KOPT-K1 (cell line): ENCODE results near the gene ENHO.

Experiments
- H3K27ac ChIP-seq: fragments of 200-600 bp; sonication (generic); 2 replicates; pipeline ENCODE4 v1.5.1; 2016; ENCODE audit warnings: antibody characterized with exemption, mild to moderate bottlenecking, low read depth, low read length; ENCODE audit not compliant: poor library complexity, severe bottlenecking
- H3K36me3 ChIP-seq: fragments of 200-600 bp; sonication (generic); 2 replicates; pipeline ENCODE4 v1.5.1; 2017; ENCODE audit warnings: antibody characterized with exemption, mild to moderate bottlenecking, low read length, moderate library complexity; ENCODE audit not compliant: insufficient read depth
- H3K9me3 ChIP-seq: fragments of 200-600 bp; sonication (generic); 2 replicates; pipeline ENCODE4 v1.5.1; 2017; ENCODE audit warnings: antibody characterized with exemption, low read length, mild to moderate bottlenecking; ENCODE audit not compliant: insufficient read depth, poor library complexity, severe bottlenecking

Gene ENHO

GRCh38 chr9:34559624-34560455 is 37.0 kb upstream of the ENHO start:
- Histone ChIP-seq H3K36me3 (no peaks in the 10 kb centered on the region), H3K27ac (no peak overlapping the region), H3K9me3 (peaks cover 4% of the 10 kb centered on the region)

GRCh38 chr9:34558919-34559623 is 36.3 kb upstream of the ENHO start:
- Histone ChIP-seq H3K9me3 (peaks cover 4% of the 10 kb centered on the region), H3K36me3 (no peaks in the 10 kb centered on the region), H3K27ac (no peak overlapping the region)

GRCh38 chr9:34558364-34558763 is 35.6 kb upstream of the ENHO start:
- Histone ChIP-seq H3K27ac (no peak overlapping the region), H3K9me3 (peaks cover 4% of the 10 kb centered on the region), H3K36me3 (no peaks in the 10 kb centered on the region)

DNA sequence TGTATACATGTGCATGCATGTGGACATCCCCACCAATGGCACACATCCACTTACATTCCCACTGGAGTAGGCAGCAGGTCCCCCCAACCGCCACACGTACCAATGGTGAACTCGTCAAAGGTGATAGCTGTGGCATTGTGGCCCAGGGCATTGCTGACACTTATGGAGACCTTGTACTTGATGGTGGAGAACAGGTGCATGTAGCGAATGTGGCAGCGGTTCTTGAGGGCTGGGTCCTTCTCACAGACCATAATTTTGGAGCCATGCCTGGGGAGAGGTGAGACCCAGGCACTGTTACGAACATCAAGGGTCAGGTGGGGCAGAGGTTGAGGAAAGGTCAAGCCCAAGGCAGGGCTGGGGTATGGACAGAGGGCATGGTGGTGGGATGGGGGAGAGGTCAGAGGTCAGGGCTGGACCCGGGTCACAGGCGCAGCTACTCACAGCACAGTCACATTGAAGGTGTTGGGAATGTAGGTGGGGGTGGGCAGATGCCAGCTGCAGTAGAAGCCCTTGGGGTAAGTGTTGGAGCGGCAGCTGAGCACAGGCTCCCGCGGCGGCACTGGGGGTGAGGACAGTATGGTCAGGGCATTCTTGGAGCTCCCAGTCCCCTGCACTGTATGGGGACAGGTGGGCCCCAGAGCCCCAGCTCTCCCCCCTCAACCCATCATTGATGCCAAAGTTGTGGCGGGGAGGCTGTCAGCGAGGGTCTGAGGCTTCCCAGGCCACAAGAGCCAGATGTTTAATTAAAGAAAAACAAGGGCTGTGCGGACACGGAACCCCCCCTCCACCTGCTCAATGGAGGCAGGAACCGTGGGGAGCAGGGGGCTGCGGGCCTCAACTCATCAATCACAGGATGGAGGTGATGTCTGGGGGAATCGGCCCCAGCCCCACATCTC is 34.9 kb upstream of the ENHO start:
- Histone ChIP-seq H3K9me3 (peaks cover 4% of the 10 kb centered on the region), H3K36me3 (no peaks in the 10 kb centered on the region), H3K27ac (no peak overlapping the region)

DNA sequence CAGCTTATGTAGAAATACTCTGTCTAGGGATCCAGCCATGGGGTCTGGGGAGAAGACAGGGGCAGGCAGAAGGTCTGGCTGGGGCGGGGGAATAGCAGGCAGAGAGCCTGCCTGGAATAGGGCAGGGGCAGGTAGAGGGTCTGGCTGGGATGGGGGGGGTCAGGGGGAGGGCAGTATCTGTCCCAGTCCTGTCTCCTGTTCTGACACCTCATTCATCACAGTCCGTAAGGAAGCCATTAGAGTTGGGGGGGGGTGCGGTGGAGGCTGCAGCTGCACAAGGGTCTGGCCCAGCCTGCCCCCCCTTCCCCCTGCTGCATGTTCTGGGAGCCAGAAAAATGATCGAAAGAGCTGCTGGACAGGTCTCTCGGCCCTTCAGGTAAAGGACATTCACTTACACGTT is 34.2 kb upstream of the ENHO start:
- peaks cover 1% of the 10 kb centered on the region for H3K9me3 ChIP-seq
- H3K27ac ChIP-seq = no peak overlapping the region
- H3K36me3 ChIP-seq = no peaks in the 10 kb centered on the region

GRCh38 chr9:34555936-34556525 is 33.2 kb upstream of the ENHO start:
- Histone ChIP-seq H3K36me3 (no peaks in the 10 kb centered on the region), H3K27ac (no peak overlapping the region), H3K9me3 (no peaks in the 10 kb centered on the region)

- Histone ChIP-seq H3K36me3 (no peaks in the 10 kb centered on the region), H3K27ac (no peak overlapping the region), H3K9me3 (no peaks in the 10 kb centered on the region)
These were observed 32.7 kb upstream of the ENHO start for GRCh38 chr9:34555500-34555899.

DNA sequence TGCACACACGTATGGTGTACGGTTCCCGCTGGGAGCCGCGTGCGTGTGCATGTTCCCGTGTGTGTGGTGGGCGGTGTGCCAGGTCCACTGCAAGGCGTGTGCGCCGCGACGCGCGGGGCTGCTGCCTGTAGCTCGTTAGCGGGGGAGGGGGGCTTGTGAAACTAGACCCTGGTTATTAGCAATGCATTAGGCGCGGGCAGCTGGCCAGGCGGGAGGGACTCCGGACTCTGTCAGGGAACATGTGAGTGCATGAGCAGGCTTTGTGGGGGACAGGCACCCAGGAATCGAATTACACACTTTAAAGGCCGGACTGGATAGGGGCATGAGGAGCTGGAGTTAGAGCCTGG is 32.2 kb upstream of the ENHO start:
- H3K9me3 ChIP-seq = no peaks in the 10 kb centered on the region
- no peak overlapping the region for H3K27ac ChIP-seq
- no peaks in the 10 kb centered on the region for H3K36me3 ChIP-seq

DNA sequence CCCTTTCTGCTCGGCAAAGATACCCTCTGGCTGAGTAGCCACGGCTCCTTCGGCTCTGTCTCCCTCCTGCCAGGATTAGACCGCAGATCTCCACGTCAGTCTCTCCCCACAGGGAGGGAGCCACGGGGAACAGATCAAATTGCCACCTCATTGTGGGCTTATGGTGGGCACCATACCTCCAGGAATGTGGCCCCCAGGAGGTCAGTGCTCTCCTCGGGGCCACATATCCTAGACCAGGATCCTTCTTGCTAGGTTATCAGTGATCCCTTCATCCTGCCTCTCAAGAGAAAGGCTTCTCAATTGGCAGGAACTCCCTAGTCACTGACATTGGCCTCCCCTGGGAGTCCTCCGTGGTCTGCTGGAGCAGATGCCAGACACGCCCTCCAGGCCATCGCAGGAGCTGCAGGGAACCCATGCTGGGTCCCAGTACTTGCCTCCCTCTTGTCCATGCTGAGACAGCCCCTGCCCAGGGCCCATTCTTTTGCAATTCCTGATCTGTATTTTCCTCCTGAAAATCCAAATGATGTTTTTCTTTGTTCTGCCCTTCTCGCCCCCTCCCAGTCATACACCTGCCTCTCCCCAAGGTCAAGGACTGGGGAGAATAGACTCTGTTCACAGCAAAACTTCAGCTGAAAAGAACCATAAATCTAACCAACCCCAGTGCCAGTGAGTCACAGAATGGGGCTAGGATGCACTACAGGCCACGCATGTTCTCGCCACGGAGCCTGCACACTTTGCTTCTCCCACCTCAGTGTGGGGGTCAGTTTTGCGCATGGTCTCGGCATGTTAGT is 31.6 kb upstream of the ENHO start:
- H3K9me3 ChIP-seq = no peaks in the 10 kb centered on the region
- no peak overlapping the region for H3K27ac ChIP-seq
- H3K36me3 ChIP-seq = no peaks in the 10 kb centered on the region

GRCh38 chr9:34553511-34554021 is 30.8 kb upstream of the ENHO start:
- no peaks in the 10 kb centered on the region for H3K9me3 ChIP-seq
- H3K36me3 ChIP-seq = no peaks in the 10 kb centered on the region
- H3K27ac ChIP-seq = no peak overlapping the region

DNA sequence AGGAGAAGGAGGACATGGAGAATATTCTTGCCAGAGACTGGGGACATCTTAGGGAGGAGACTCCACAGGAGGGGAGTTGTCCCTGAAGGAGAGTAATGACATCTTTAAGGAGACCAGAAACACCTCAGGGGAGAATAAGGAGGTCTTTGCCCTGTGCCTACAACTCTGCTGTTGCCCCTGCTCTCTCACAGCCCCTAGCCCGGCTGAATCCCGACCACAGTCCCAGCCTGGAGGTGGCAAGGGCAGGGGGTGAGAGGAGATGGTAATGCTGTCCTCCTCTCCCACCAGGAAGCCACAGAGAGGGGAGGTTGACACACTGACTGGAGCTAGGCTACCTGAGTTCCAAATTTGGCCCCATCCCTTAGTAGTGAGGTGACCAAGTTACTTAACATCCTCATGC is 30.2 kb upstream of the ENHO start:
- Histone ChIP-seq H3K9me3 (no peaks in the 10 kb centered on the region), H3K27ac (no peak overlapping the region), H3K36me3 (no peaks in the 10 kb centered on the region)

GRCh38 chr9:34552606-34552981 is 29.8 kb upstream of the ENHO start:
- H3K27ac ChIP-seq = no peak overlapping the region
- no peaks in the 10 kb centered on the region for H3K36me3 ChIP-seq
- no peaks in the 10 kb centered on the region for H3K9me3 ChIP-seq

DNA sequence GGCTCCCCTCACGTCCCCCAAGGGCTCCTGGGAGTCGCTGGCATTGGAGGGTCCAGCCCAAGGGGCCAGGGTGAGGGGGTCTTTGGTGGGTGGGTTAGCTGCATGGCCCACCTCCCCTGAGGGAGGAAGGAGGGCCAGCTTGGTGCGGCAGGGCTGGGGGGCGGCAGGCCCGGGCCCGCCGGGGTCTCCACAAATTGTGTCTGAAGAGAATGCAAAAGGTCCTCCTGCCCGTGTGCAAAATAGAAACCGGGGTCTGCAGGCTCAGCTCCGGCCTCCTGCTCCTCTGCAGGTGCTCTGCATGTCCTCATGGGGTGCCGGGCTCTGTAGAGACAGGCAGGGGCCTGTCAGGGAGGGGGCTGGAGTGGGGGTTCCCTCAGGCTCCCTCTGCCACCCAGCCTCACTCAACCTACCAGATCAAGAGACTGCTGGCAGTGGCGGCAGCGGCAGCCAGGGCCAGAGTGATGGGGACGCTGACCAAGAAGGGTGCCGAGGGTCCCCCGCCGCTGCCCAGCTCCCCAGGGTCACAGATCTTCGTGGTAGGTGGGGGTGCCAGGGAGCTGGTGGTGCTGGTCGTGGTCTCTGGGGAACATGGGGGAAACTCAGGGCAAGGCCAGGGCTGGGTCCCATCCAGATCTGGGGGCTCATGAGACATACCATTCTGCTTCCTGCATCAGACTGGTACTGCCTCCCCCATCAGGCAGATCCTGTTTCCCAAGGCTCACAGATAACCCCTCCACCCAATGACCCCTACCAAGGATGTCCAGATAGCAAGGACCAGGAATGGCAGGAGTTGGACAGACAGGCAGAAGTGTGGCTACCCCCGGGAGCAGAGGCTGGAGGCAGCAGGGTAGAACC is 29.2 kb upstream of the ENHO start:
- no peaks in the 10 kb centered on the region for H3K36me3 ChIP-seq
- no peaks in the 10 kb centered on the region for H3K9me3 ChIP-seq
- H3K27ac ChIP-seq = no peak overlapping the region
